Fibroblast of lung (primary cell): ENCODE results near the gene MACROD2. TPM values are rescaled to one million over a fixed set of nuclear protein-coding genes. Genes with fewer than 3 reads are reported as not detected.
"Not testable (repeated sequence)": the region's sequence is repeated elsewhere in the genome, so short reads cannot be mapped to it uniquely, and the experiment has no call there.

Experiments used
- DNase-seq, 2 donors: peaks; one replicate each; pipeline versions ENCODE4 v3.0.0 to v3.0.0-alpha.2; 2010; ENCODE audit warnings: low read depth in 2 of 2
- H2AFZ ChIP-seq: 2 replicates; pipeline ENCODE4 v1.5.1; 2012; ENCODE audit warnings: low read length, control low read depth, inconsistent platforms
- H3K27ac ChIP-seq: 2 replicates; pipeline ENCODE4 v1.5.1; 2011; ENCODE audit warnings: low read length, control low read depth; ENCODE audit not compliant: insufficient read depth
- H3K27me3 ChIP-seq: 2 replicates; pipeline ENCODE4 v1.5.1; 2011; ENCODE audit warnings: mild to moderate bottlenecking, low read length; ENCODE audit not compliant: control insufficient read depth, insufficient read depth
- H3K36me3 ChIP-seq: 2 replicates; pipeline ENCODE4 v1.5.1; 2011; ENCODE audit warnings: low read length; ENCODE audit not compliant: control insufficient read depth, insufficient read depth
- H3K4me1 ChIP-seq: 2 replicates; pipeline ENCODE4 v1.5.1; 2011; ENCODE audit warnings: low read length; ENCODE audit not compliant: control insufficient read depth, insufficient read depth; ENCODE audit errors: extremely low read depth
- H3K4me2 ChIP-seq: 2 replicates; pipeline ENCODE4 v1.5.1; 2011; ENCODE audit warnings: low read length, control low read depth; ENCODE audit not compliant: insufficient read depth; ENCODE audit errors: extremely low read depth
- H3K4me3 ChIP-seq, 4 experiments: fragments of 200-600 bp in 1 of 4; sonication (generic) in 1 of 4; replicated peaks in 1 of 4; 2 replicates each; pipeline ENCODE4 v1.5.1; 2011 to 2016; ENCODE audit warnings: low read length in 4 of 4, low read depth in 3 of 4, mild to moderate bottlenecking in 3 of 4, control low read depth in 2 of 4, inconsistent platforms in 1 of 4, mixed read lengths in 1 of 4; ENCODE audit not compliant: insufficient read depth in 1 of 4; ENCODE audit errors: control extremely low read depth in 1 of 4
- H3K79me2 ChIP-seq: 2 replicates; pipeline ENCODE4 v1.5.1; 2012; ENCODE audit warnings: mild to moderate bottlenecking, low read length, inconsistent platforms; ENCODE audit not compliant: control insufficient read depth, insufficient read depth
- H3K9ac ChIP-seq: 2 replicates; pipeline ENCODE4 v1.5.1; 2011; ENCODE audit warnings: mild to moderate bottlenecking, low read length, control low read depth; ENCODE audit not compliant: insufficient read depth
- H3K9me3 ChIP-seq: 2 replicates; pipeline ENCODE4 v1.5.1; 2012; ENCODE audit warnings: low read depth, low read length; ENCODE audit not compliant: control insufficient read depth, insufficient read depth
- H4K20me1 ChIP-seq: 2 replicates; pipeline ENCODE4 v1.5.1; 2011; ENCODE audit warnings: low read length; ENCODE audit not compliant: control insufficient read depth, insufficient read depth; ENCODE audit errors: extremely low read depth
- EZH2 ChIP-seq: IDR thresholded peaks from 2 replicates; pipeline ENCODE4 v1.5.1; 2012; ENCODE audit warnings: low read length, control low read depth, mild to moderate bottlenecking; ENCODE audit errors: missing control alignments
- polyA plus RNA-seq, 2 donors: library from polyadenylated mRNA; depleted of rRNA in 1 of 2; stranded (reverse) in 1 of 2; unstranded in 1 of 2; fragments of >200 nt; gene quantifications; 2 replicates each; pipeline ENCODE4 v1.2.1, GENCODE V29; 2011 to 2012; ENCODE audit warnings: missing spikeins in 1 of 2
- total RNA-seq: library from RNA; depleted of rRNA; stranded (reverse); fragments of >200 nt; gene quantifications from 2 replicates; pipeline ENCODE4 v1.2.1, GENCODE V29; 2014
- TF ChIP-seq, protein P1 (sequence below), 2 donors: IDR thresholded peaks in 1 of 2; conservative IDR thresholded peaks in 1 of 2; 1 replicate in 1 of 2; 2 replicates in 1 of 2; pipeline ENCODE4 v1.5.1; 2011 to 2012; ENCODE audit warnings: low read length in 2 of 2, control low read depth in 1 of 2, inconsistent platforms in 1 of 2, low read depth in 1 of 2, mild to moderate bottlenecking in 1 of 2

The MACROD2 gene
- total and polyA plus RNA-seq, 2 donors (not counting 1 experiment from before 2014, with no cell fraction given) = 0.54 to 1.7 TPM

DNA sequence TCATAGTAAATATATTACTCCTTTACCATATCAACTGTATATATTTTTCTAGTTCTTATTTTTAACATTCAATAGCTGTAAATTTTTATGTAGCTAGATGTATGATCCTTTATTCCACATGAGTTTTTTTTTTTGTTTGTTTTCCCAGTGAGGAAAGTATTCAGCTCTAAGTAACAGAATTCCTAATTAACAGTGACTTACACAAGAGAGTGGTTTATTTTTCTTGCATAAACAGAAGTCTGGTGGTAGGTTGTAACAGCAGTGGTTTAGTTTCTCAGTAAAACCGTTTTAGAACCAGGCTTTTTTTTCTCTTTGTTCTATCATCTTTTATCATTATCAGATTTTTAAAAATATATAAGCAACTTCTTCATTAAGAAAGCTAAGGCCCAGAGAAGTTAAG is 459.0 kb downstream of the MACROD2 start:
- Histone ChIP-seq H3K79me2 (no peaks in the 10 kb centered on the region), H3K9ac (no peak overlapping the region), H3K4me1 (no peaks in the 10 kb centered on the region), H4K20me1 (no peaks in the 10 kb centered on the region), H2AFZ (no peak overlapping the region), H3K9me3 (no peaks in the 10 kb centered on the region), H3K27ac (no peak overlapping the region), H3K4me2 (no peak overlapping the region), H3K36me3 (no peaks in the 10 kb centered on the region), H3K4me3 (no peak overlapping the region), H3K27me3 (no peaks in the 10 kb centered on the region)
- DNase-seq = peak in 1 of 2 donors; percentile 42
- TF ChIP-seq EZH2 = no peak
- TF ChIP-seq, protein P1, sequence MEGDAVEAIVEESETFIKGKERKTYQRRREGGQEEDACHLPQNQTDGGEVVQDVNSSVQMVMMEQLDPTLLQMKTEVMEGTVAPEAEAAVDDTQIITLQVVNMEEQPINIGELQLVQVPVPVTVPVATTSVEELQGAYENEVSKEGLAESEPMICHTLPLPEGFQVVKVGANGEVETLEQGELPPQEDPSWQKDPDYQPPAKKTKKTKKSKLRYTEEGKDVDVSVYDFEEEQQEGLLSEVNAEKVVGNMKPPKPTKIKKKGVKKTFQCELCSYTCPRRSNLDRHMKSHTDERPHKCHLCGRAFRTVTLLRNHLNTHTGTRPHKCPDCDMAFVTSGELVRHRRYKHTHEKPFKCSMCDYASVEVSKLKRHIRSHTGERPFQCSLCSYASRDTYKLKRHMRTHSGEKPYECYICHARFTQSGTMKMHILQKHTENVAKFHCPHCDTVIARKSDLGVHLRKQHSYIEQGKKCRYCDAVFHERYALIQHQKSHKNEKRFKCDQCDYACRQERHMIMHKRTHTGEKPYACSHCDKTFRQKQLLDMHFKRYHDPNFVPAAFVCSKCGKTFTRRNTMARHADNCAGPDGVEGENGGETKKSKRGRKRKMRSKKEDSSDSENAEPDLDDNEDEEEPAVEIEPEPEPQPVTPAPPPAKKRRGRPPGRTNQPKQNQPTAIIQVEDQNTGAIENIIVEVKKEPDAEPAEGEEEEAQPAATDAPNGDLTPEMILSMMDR (conservative IDR thresholded peaks at IDR 0.05 in 1 of 2, IDR thresholded peaks at IDR 0.05 in 1 of 2; ENCODE audit: low read depth in 1 of 2, low read length in 2 of 2) = no peak

DNA sequence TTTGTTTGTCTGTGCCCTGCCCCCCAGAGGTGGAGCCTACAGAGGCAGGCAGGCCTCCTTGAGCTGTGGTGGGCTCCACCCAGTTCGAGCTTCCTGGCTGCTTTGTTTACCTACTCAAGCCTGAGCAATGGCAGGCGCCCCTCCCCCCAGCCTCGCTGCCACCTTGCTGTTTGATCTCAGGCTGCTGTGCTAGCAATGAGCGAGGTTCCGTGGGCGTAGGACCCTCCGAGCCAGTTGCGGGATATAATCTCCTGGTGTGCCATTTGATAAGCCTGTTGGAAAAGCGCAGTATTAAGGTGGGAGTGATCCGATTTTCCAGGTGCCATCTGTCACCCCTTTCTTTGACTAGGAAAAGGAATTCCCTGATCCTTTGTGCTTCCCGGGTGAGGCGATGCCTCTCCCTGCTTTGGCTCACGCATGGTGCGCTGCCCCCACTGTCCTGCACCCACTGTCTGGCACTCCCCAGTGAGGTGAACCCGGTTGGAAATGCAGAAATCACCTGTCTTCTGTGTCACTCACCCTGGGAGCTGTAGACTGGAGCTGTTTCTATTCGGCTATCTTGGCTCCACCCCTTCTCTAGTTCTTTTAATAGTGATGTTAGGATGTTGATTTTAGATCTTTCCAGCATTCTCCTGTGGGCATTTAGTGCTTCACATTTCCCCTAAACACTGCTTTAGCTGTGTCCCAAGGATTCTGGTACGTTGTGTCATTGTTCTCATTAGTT is 471.9 kb downstream of the MACROD2 start:
- not testable (repeated sequence) for H3K36me3 ChIP-seq, H2AFZ ChIP-seq, H3K79me2 ChIP-seq, H3K4me2 ChIP-seq, H3K27me3 ChIP-seq, H3K9me3 ChIP-seq, H4K20me1 ChIP-seq, H3K4me3 ChIP-seq, DNase-seq, H3K4me1 ChIP-seq, H3K9ac ChIP-seq, H3K27ac ChIP-seq

DNA sequence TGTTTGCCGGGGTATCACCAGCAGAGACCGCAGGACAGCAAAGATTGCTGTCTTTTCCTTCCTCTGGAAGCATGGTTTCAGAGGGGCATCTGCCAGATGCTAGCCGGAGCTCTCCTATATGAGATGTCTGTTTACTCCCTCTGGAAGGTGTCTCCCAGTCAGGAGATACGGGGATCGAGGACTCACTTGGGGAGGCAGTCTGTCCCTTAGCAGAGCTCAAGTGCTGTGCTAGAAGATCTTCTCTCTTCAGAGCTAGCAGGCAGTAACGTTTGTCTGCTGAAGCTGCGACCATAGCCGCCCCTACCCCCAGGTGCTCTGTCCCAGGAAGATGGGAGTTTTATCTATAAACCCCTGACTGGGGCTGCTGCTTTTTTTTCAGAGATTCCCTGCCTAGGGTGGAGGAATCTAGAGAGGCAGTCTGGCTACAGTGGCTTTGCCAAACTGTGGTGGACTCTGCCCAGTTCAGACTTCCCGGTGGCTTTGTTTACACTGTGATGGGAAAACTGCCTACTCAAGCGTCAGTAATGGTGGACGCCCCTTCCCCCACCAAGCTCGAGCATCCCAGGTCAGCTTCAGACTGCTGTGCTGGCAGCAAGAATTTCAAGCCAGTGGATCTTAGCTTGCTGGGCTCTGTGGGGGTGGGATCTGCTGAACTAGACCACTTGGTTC is 475.0 kb downstream of the MACROD2 start:
- Histone ChIP-seq H3K9me3 (no peaks in the 10 kb centered on the region), H2AFZ (no peak overlapping the region), H3K79me2 (no peaks in the 10 kb centered on the region), H3K27me3 (no peaks in the 10 kb centered on the region), H3K4me1 (no peaks in the 10 kb centered on the region), H4K20me1 (no peaks in the 10 kb centered on the region), H3K4me2 (no peak overlapping the region), H3K36me3 (no peaks in the 10 kb centered on the region), H3K27ac (no peak overlapping the region), H3K9ac (no peak overlapping the region), H3K4me3 (no peak overlapping the region)
- DNase-seq = no peak
- no peak for TF ChIP-seq EZH2
- TF ChIP-seq, protein P1 (conservative IDR thresholded peaks at IDR 0.05 in 1 of 2, IDR thresholded peaks at IDR 0.05 in 1 of 2; ENCODE audit: low read depth in 1 of 2, low read length in 2 of 2) = no peak
